ENCODE results near the gene TMIE.

DNA sequence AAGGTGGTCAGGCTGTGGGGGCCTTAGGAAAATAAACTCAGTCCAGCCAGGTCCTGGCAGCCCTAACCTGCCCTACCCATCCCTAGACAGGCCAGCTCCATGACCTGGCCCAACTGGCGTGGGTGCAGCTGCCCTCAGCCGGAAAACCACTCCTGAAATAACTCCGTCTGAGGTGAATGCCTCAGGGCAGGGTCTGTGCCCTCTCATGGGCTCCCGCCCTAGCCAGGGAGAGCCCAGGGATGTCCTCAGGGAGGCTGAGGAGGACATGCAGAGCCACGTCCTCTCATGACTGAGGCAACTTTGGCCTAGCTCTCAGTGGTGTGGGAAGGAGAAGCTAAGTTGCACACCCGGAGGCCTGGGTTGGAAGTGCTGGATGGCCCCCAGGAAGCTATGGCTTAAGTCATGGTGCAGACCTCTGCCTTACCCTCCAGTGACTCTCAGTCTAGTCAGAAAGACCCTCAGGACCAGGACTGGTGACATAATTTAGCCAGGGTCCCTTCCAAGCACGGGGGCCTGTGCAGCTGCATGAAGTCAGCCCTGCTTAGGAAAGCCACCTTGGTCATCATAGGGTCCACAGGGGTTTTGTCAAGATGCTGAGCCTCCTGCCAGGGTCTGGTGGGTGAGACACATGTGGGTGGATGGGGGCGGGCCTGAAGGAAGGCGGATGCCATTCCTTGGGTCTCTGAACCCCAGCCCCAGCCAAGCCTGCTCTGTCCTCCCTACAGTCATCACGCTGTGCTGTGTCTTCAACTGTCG lies 7.4 kb downstream of the TMIE start:
- TF ChIP-seq, protein P1, sequence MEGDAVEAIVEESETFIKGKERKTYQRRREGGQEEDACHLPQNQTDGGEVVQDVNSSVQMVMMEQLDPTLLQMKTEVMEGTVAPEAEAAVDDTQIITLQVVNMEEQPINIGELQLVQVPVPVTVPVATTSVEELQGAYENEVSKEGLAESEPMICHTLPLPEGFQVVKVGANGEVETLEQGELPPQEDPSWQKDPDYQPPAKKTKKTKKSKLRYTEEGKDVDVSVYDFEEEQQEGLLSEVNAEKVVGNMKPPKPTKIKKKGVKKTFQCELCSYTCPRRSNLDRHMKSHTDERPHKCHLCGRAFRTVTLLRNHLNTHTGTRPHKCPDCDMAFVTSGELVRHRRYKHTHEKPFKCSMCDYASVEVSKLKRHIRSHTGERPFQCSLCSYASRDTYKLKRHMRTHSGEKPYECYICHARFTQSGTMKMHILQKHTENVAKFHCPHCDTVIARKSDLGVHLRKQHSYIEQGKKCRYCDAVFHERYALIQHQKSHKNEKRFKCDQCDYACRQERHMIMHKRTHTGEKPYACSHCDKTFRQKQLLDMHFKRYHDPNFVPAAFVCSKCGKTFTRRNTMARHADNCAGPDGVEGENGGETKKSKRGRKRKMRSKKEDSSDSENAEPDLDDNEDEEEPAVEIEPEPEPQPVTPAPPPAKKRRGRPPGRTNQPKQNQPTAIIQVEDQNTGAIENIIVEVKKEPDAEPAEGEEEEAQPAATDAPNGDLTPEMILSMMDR (IDR thresholded peaks at IDR 0.05): no peak
- no peak for TF ChIP-seq POLR2A (IDR thresholded peaks at IDR 0.05)

All from uterus (tissue), 2 donors.